Peyer's patch (tissue), 4 donors: ENCODE data around the gene IGFBP2. TPM values are rescaled to one million over a fixed set of nuclear protein-coding genes. Genes with fewer than 3 reads are reported as not detected.
A peak's percentile ranks its signal among the peaks of the same experiment; 100 is the strongest.

Experiments
- DNase-seq, 3 donors: peaks; one replicate each; pipeline ENCODE4 v3.0.0-alpha.2; 2017 to 2019
- H3K27ac ChIP-seq, 4 donors: fragments of 200-600 bp; sonication (generic); one replicate each; pipeline ENCODE4 v1.5.1; 2016 to 2019
- H3K27me3 ChIP-seq, 2 donors: fragments of 200-600 bp; sonication (generic); one replicate each; pipeline ENCODE4 v1.5.1; 2019
- H3K36me3 ChIP-seq, 3 donors: fragments of 200-600 bp; sonication (generic); one replicate each; pipeline ENCODE4 v1.5.1; 2016 to 2019
- H3K4me1 ChIP-seq, 4 donors: fragments of 200-600 bp; sonication (generic); one replicate each; pipeline ENCODE4 v1.5.1; 2016 to 2019
- H3K4me3 ChIP-seq, 4 donors: fragments of 200-600 bp; sonication (generic); 1 replicate in 3 of 4; 2 replicates in 1 of 4; pipeline ENCODE4 v1.5.1; 2016 to 2019; ENCODE audit warnings: mild to moderate bottlenecking in 1 of 4
- H3K9me3 ChIP-seq, 4 donors: fragments of 200-600 bp; sonication (generic); one replicate each; pipeline ENCODE4 v1.5.1; 2016 to 2019; ENCODE audit warnings: mild to moderate bottlenecking in 1 of 4
- POLR2A ChIP-seq, 2 donors: fragments of 450-650 bp; IDR thresholded peaks; one replicate each; pipeline ENCODE4 v1.5.1; 2017; ENCODE audit warnings: antibody characterized with exemption in 2 of 2, mild to moderate bottlenecking in 2 of 2, moderate library complexity in 2 of 2
- total RNA-seq, 4 donors: library from RNA; depleted of rRNA; stranded (reverse); fragments of >200 nt; gene quantifications; one replicate each; pipeline ENCODE4 v1.1.0, GENCODE V29; 2016
- TF ChIP-seq, protein P1 (sequence below), 6 experiments: fragments of 450-650 bp in 4 of 6; fragments of 200-600 bp in 2 of 6; sonication (generic) in 1 of 6; IDR thresholded peaks; one replicate each; pipeline ENCODE4 v1.5.1; 2017 to 2019; ENCODE audit warnings: antibody characterized with exemption in 6 of 6, mild to moderate bottlenecking in 3 of 6, moderate library complexity in 1 of 6

Gene IGFBP2
- total RNA-seq, 4 donors from 2014 or later, result 24.8 to 51.9 (median 44.6) TPM

DNA sequence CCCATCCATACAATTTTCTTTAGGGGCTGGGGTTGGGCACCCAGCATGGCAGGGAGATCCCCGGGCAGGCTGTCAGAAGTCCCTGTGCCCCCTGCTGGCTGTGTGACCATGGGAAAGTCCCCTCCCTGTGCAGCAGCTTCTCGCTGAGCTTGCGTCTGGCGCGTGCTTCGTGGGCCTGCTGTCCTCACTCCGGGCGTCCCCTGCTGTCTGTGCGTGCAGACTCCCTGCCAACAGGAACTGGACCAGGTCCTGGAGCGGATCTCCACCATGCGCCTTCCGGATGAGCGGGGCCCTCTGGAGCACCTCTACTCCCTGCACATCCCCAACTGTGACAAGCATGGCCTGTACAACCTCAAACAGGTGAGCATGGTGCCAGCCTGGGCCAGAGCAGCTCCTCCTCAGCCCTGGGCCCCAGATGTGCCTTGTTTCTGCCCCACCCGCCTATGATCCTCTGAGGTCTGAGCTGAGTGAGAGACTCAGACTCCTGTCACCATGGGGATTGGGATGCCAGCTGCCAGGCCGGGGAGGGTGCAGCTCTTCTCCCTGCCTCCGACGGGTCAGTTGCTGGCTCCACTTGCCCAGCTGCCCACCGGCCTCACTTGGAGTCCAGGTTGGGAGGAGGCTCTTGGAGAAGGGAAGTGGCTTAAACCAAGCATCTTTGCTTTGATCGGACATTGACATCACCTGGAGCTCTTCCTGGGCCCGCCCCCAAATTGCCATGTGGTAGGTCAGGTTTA, 28.6 kb downstream of the IGFBP2 start:
- no peak overlapping the region for H3K4me3 ChIP-seq
- no peak overlapping the region for H3K27ac ChIP-seq
- TF ChIP-seq, protein P1, sequence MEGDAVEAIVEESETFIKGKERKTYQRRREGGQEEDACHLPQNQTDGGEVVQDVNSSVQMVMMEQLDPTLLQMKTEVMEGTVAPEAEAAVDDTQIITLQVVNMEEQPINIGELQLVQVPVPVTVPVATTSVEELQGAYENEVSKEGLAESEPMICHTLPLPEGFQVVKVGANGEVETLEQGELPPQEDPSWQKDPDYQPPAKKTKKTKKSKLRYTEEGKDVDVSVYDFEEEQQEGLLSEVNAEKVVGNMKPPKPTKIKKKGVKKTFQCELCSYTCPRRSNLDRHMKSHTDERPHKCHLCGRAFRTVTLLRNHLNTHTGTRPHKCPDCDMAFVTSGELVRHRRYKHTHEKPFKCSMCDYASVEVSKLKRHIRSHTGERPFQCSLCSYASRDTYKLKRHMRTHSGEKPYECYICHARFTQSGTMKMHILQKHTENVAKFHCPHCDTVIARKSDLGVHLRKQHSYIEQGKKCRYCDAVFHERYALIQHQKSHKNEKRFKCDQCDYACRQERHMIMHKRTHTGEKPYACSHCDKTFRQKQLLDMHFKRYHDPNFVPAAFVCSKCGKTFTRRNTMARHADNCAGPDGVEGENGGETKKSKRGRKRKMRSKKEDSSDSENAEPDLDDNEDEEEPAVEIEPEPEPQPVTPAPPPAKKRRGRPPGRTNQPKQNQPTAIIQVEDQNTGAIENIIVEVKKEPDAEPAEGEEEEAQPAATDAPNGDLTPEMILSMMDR (IDR thresholded peaks at IDR 0.05), result peak in 1 of 6 experiments; percentile 2
- no peak for TF ChIP-seq POLR2A (IDR thresholded peaks at IDR 0.05)
- no peak for DNase-seq
- H3K27me3 ChIP-seq, result no peaks in the 10 kb centered on the region
- H3K36me3 ChIP-seq, result no peaks in the 10 kb centered on the region
- peaks cover 0 to 6% (median 0%) of the 10 kb centered on the region in 4 donors for H3K4me1 ChIP-seq
- no peaks in the 10 kb centered on the region for H3K9me3 ChIP-seq

- no peak overlapping the region for H3K4me3 ChIP-seq
- H3K27ac ChIP-seq, result no peak overlapping the region
- no peak for DNase-seq
- no peaks in the 10 kb centered on the region for H3K9me3 ChIP-seq
- no peaks in the 10 kb centered on the region for H3K27me3 ChIP-seq
- peaks cover 0 to 6% (median 0%) of the 10 kb centered on the region in 4 donors for H3K4me1 ChIP-seq
- no peak for TF ChIP-seq POLR2A (IDR thresholded peaks at IDR 0.05)
- TF ChIP-seq, protein P1 (IDR thresholded peaks at IDR 0.05), result no peak
- H3K36me3 ChIP-seq, result no peaks in the 10 kb centered on the region
Measured at GRCh38 chr2:216663106-216663505, 29.9 kb downstream of the IGFBP2 start.

DNA sequence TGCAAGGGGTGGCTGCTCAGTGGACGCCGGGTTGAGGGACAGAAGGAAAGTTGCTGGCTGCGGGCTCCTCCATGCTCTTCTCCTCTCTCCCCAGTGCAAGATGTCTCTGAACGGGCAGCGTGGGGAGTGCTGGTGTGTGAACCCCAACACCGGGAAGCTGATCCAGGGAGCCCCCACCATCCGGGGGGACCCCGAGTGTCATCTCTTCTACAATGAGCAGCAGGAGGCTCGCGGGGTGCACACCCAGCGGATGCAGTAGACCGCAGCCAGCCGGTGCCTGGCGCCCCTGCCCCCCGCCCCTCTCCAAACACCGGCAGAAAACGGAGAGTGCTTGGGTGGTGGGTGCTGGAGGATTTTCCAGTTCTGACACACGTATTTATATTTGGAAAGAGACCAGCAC, 30.6 kb downstream of the IGFBP2 start:
- H3K4me3 ChIP-seq, result no peak overlapping the region
- DNase-seq, result no peak
- H3K4me1 ChIP-seq, result peaks cover 0 to 6% (median 0%) of the 10 kb centered on the region in 4 donors
- H3K27ac ChIP-seq, result no peak overlapping the region
- no peaks in the 10 kb centered on the region for H3K36me3 ChIP-seq
- no peaks in the 10 kb centered on the region for H3K27me3 ChIP-seq
- H3K9me3 ChIP-seq, result no peaks in the 10 kb centered on the region
- TF ChIP-seq, protein P1 (IDR thresholded peaks at IDR 0.05), result no peak
- TF ChIP-seq POLR2A (IDR thresholded peaks at IDR 0.05), result no peak

DNA sequence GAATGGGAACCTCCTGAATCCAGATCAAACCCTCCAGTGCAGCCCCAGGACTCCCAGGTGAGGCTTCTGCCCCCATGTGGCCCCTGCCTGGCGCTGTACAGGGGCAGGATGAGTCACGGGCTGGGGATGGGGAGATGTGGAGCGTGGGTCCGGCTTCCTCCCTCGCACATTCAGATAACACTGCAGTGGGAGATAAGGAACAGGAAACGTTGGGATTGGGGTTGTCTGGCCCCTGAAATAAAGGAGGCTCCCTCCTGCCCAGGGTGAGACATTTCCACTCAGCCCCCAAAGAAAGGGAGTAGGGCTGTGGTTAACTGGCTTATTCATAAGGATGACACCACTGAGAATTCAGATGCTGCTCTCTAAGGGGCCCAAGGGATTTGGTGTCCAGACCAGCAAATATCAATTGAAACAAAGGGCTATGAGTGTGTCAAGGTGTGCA, 31.4 kb downstream of the IGFBP2 start:
- DNase-seq, result no peak

DNA sequence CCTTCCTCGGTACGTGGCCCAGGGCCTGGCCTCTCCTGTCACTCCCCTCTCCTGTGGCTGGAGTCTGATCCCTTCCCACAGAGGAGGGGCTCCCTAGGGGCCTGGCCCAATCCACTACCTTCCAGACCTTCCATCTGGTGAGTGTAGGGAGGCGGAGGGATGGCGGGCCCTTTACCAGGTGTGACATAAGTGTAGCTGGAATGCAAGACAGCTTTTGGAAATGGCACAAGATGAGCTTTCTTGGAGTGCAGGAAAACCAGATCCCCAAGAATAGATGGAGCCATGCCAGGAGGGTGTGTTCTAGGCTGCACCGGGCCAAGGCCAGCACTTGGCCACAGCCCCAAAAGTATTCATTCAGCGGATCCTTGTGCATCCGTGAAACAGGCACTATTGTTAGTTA, 32.0 kb downstream of the IGFBP2 start:
- no peaks in the 10 kb centered on the region for H3K36me3 ChIP-seq
- DNase-seq, result peak in 1 of 3 donors; percentile 52
- H3K27ac ChIP-seq, result peak overlapping the region in 1 of 4 donors; percentile 39
- no peaks in the 10 kb centered on the region for H3K9me3 ChIP-seq
- no peak overlapping the region for H3K4me3 ChIP-seq
- no peak for TF ChIP-seq POLR2A (IDR thresholded peaks at IDR 0.05)
- TF ChIP-seq, protein P1 (IDR thresholded peaks at IDR 0.05), result no peak
- H3K4me1 ChIP-seq, result peaks cover 0 to 6% (median 0%) of the 10 kb centered on the region in 4 donors
- H3K27me3 ChIP-seq, result no peaks in the 10 kb centered on the region

More for the DNA sequence above, 31.4 kb downstream of the IGFBP2 start:
- Histone ChIP-seq H3K27me3 (no peaks in the 10 kb centered on the region), H3K27ac (peak overlapping the region in 1 of 4 donors; percentile 39), H3K4me3 (no peak overlapping the region), H3K4me1 (peaks cover 0 to 6% (median 0%) of the 10 kb centered on the region in 4 donors), H3K36me3 (no peaks in the 10 kb centered on the region), H3K9me3 (no peaks in the 10 kb centered on the region)
- TF ChIP-seq, protein P1 (IDR thresholded peaks at IDR 0.05), result peak in 1 of 6 experiments; percentile 8
- no peak for TF ChIP-seq POLR2A (IDR thresholded peaks at IDR 0.05)
